ENCODE data around the gene NELFB. TPM values are rescaled to one million over a fixed set of nuclear protein-coding genes. Genes with fewer than 3 reads are reported as not detected.

NELFB gene
- total and polyA plus RNA-seq, 4 donors: 21.7 to 47.9 (median 38.2) TPM

DNA sequence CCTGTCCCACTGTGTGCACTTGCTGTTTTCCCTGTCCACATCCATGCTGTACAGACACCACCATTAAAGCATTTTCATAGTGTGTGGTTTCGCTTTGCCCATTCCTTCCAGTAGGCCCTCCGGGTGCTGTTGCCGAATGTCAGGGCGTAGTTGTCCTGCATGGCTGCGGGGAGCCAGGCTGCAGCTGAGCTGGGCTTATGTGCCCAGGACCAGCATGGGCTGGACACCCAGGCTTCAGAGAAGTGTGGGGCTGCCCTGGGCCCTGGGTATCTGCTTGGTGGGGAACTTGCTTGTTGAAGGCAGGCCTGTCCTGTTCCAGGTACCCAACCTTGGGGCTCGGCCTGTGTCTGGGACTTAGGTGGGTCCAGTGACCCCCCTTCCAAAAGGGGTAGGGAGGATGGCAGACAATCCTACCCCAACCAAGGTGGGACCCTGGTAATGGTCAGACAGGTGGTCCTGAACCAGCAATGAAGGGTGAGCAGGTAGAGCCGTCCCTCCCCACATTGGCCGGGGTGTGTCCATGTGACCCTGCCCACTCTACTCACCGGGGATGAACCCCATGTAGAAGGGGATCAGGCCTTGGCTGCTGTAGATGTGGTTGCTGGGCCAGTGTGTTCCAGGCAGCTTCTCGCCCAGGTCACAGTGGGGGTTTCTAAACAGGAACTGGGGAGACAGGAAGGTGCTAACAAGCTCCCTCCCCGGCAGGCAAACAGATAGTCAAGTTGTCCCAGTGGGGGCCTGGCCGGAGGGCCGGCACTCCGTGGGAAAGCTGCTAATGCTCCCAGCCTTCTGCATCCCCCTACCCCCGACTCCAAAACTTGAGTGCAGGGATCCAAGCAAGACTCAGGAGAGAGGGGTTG, 11.3 kb upstream of the NELFB start:
- Histone ChIP-seq H3K27ac (ENCODE audit: low read depth in 1 of 2, low read length in 2 of 2) (no peak overlapping the region), H3K4me3 (ENCODE audit: low read length in 2 of 2) (no peak overlapping the region), H3K27me3 (ENCODE audit: control insufficient read depth in 1 of 2, insufficient read depth in 2 of 2, low read length in 1 of 2) (peaks cover 0 to 2% of the 10 kb centered on the region in 2 donors), H3K9me3 (ENCODE audit: control insufficient read depth, low read length) (no peaks in the 10 kb centered on the region), H3K36me3 (ENCODE audit: control insufficient read depth in 1 of 2, insufficient read depth in 2 of 2, low read length in 1 of 2) (no peaks in the 10 kb centered on the region), H3K4me1 (ENCODE audit: control insufficient read depth in 1 of 2, insufficient read depth in 2 of 2, low read length in 2 of 2) (no peaks in the 10 kb centered on the region)
- WGBS, 2 donors: 69 to 72% methylated on average over 15 of the region's 15 CpGs
- intact Hi-C loops (cut with DNase I): no loop called here
- ATAC-seq (ENCODE audit: low FRiP score): no peak
- DNase-seq: no peak

- intact Hi-C loops (cut with DNase I): no loop called here
- DNase-seq (no peak), ATAC-seq (ENCODE audit: low FRiP score) (no peak)
- Histone ChIP-seq H3K4me3 (ENCODE audit: low read length in 2 of 2) (no peak overlapping the region), H3K4me1 (ENCODE audit: control insufficient read depth in 1 of 2, insufficient read depth in 2 of 2, low read length in 2 of 2) (no peaks in the 10 kb centered on the region), H3K27me3 (ENCODE audit: control insufficient read depth in 1 of 2, insufficient read depth in 2 of 2, low read length in 1 of 2) (peaks cover 0 to 2% of the 10 kb centered on the region in 2 donors), H3K9me3 (ENCODE audit: control insufficient read depth, low read length) (no peaks in the 10 kb centered on the region), H3K36me3 (ENCODE audit: control insufficient read depth in 1 of 2, insufficient read depth in 2 of 2, low read length in 1 of 2) (no peaks in the 10 kb centered on the region), H3K27ac (ENCODE audit: low read depth in 1 of 2, low read length in 2 of 2) (no peak overlapping the region)
- 67 to 71% methylated on average over 36 of the region's 36 CpGs for WGBS, 2 donors
Measured at GRCh38 chr9:137244486-137245449, 10.4 kb upstream of the NELFB start.

GRCh38 chr9:137245450-137246421, 9.4 kb upstream of the NELFB start:
- no peak for ATAC-seq (ENCODE audit: low FRiP score)
- Histone ChIP-seq H3K4me3 (ENCODE audit: low read length in 2 of 2) (no peak overlapping the region), H3K9me3 (ENCODE audit: control insufficient read depth, low read length) (no peaks in the 10 kb centered on the region), H3K36me3 (ENCODE audit: control insufficient read depth in 1 of 2, insufficient read depth in 2 of 2, low read length in 1 of 2) (no peaks in the 10 kb centered on the region), H3K27me3 (ENCODE audit: control insufficient read depth in 1 of 2, insufficient read depth in 2 of 2, low read length in 1 of 2) (peaks cover 0 to 2% of the 10 kb centered on the region in 2 donors), H3K27ac (ENCODE audit: low read depth in 1 of 2, low read length in 2 of 2) (no peak overlapping the region), H3K4me1 (ENCODE audit: control insufficient read depth in 1 of 2, insufficient read depth in 2 of 2, low read length in 2 of 2) (no peaks in the 10 kb centered on the region)
- WGBS, 2 donors: 90 to 91% methylated on average over 25 of the region's 25 CpGs
- intact Hi-C loops (cut with DNase I): no loop called here
- DNase-seq: no peak

DNA sequence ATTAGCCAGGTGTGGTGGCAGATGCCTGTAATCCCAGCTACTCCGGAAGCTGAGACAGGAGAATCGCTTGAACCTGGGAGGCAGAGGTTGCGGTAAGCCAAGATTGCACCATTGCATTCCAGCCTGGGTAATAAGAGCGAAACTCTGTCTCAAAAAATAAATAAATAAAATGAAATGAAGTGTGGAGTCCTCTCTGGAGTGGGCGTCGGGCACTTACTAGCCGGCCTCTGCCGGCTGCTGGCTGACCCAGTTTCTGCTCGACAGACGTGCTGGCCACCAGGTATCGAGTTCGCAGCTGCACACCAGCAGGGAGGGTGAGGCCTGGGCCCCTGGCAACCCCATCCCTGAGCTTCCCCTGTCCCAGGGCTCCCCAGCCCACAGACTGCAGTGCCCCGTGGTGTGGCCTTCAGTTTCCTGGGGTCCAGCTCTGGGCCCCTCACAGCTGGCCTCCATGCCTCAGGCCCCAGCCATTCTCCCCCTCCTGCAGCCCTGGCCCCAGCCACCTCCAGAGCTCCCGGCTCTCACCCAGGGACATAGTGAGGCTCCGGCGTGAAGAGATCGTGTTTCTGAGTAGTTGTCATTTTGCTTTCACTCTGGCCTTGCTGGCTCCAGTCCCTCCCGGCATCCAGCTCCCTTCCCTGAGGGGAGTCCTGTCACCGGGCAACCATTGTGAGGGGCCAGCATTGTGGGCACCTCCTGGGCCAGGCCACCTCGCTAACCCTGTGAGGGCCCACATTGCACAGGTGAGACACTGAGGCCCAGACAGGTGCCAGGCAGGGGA, 7.8 kb upstream of the NELFB start:
- Histone ChIP-seq H3K4me3 (ENCODE audit: low read length in 2 of 2) (no peak overlapping the region), H3K36me3 (ENCODE audit: control insufficient read depth in 1 of 2, insufficient read depth in 2 of 2, low read length in 1 of 2) (no peaks in the 10 kb centered on the region), H3K27ac (ENCODE audit: low read depth in 1 of 2, low read length in 2 of 2) (no peak overlapping the region), H3K4me1 (ENCODE audit: control insufficient read depth in 1 of 2, insufficient read depth in 2 of 2, low read length in 2 of 2) (no peaks in the 10 kb centered on the region), H3K9me3 (ENCODE audit: control insufficient read depth, low read length) (no peaks in the 10 kb centered on the region), H3K27me3 (ENCODE audit: control insufficient read depth in 1 of 2, insufficient read depth in 2 of 2, low read length in 1 of 2) (no peaks in the 10 kb centered on the region)
- DNase-seq: no peak
- intact Hi-C loops (cut with DNase I): no loop called here
- WGBS, 2 donors: 65 to 76% methylated on average over 18 to 20 of the region's 20 CpGs
- ATAC-seq (ENCODE audit: low FRiP score): no peak

GRCh38 chr9:137247916-137248175, 7.3 kb upstream of the NELFB start:
- intact Hi-C loops (cut with DNase I): no loop called here
- ATAC-seq (ENCODE audit: low FRiP score) (no peak), DNase-seq (no peak)
- Histone ChIP-seq H3K36me3 (ENCODE audit: control insufficient read depth in 1 of 2, insufficient read depth in 2 of 2, low read length in 1 of 2) (no peaks in the 10 kb centered on the region), H3K27me3 (ENCODE audit: control insufficient read depth in 1 of 2, insufficient read depth in 2 of 2, low read length in 1 of 2) (no peaks in the 10 kb centered on the region), H3K4me3 (ENCODE audit: low read length in 2 of 2) (no peak overlapping the region), H3K4me1 (ENCODE audit: control insufficient read depth in 1 of 2, insufficient read depth in 2 of 2, low read length in 2 of 2) (no peaks in the 10 kb centered on the region), H3K9me3 (ENCODE audit: control insufficient read depth, low read length) (no peaks in the 10 kb centered on the region), H3K27ac (ENCODE audit: low read depth in 1 of 2, low read length in 2 of 2) (no peak overlapping the region)
- 88% methylated on average over 6 of the region's 6 CpGs for WGBS, 2 donors

GRCh38 chr9:137250329-137251193, 4.6 kb upstream of the NELFB start:
- Histone ChIP-seq H3K9me3 (ENCODE audit: control insufficient read depth, low read length) (no peaks in the 10 kb centered on the region), H3K36me3 (ENCODE audit: control insufficient read depth in 1 of 2, insufficient read depth in 2 of 2, low read length in 1 of 2) (no peaks in the 10 kb centered on the region), H3K4me3 (ENCODE audit: low read length in 2 of 2) (no peak overlapping the region), H3K27me3 (ENCODE audit: control insufficient read depth in 1 of 2, insufficient read depth in 2 of 2, low read length in 1 of 2) (no peaks in the 10 kb centered on the region), H3K4me1 (ENCODE audit: control insufficient read depth in 1 of 2, insufficient read depth in 2 of 2, low read length in 2 of 2) (no peaks in the 10 kb centered on the region), H3K27ac (ENCODE audit: low read depth in 1 of 2, low read length in 2 of 2) (no peak overlapping the region)
- no peak for DNase-seq
- 55% methylated on average over 17 to 18 of the region's 18 CpGs for WGBS, 2 donors
- intact Hi-C loops (cut with DNase I): no loop called here
- ATAC-seq (ENCODE audit: low FRiP score): no peak

GRCh38 chr9:137251194-137251461, 4.0 kb upstream of the NELFB start, which contains the start of gene STPG3:
Gene STPG3 (plus strand): TSS chr9:137251286. CDS start chr9:137251287, 1 bp downstream.
- no peak within 1 kb of the TSS for H3K27ac ChIP-seq (ENCODE audit: low read depth in 1 of 2, low read length in 2 of 2)
- no peaks in the 10 kb centered on the region for H3K36me3 ChIP-seq (ENCODE audit: control insufficient read depth in 1 of 2, insufficient read depth in 2 of 2, low read length in 1 of 2)
- H3K4me3 ChIP-seq (ENCODE audit: low read length in 2 of 2): no peak within 1 kb of the TSS
- WGBS, 2 donors: 25 to 56% methylated on average over 2 to 4 of the region's 4 CpGs
- ATAC-seq (ENCODE audit: low FRiP score) (no peak), DNase-seq (no peak)
- no peaks in the 10 kb centered on the region for H3K9me3 ChIP-seq (ENCODE audit: control insufficient read depth, low read length)
- H3K27me3 ChIP-seq (ENCODE audit: control insufficient read depth in 1 of 2, insufficient read depth in 2 of 2, low read length in 1 of 2): no peaks in the 10 kb centered on the region
- no peaks in the 10 kb centered on the region for H3K4me1 ChIP-seq (ENCODE audit: control insufficient read depth in 1 of 2, insufficient read depth in 2 of 2, low read length in 2 of 2)
- intact Hi-C loops (cut with DNase I): no loop called here

Data from aorta (tissue), 5 donors.